OCI-LY7 (cell line): ENCODE results near the gene PTGDS. TPM values are rescaled to one million over a fixed set of nuclear protein-coding genes. Genes with fewer than 3 reads are reported as not detected.

Source experiments
- BruUV-seq: library from RNA; stranded (reverse); fragments of 400-500 nt; replicated peaks from 2 replicates; lab custom pipeline; 2021; lab: Mats Ljungman, UMichigan
- CTCF ChIA-PET: fragments of 300-600 bp; sonication (Branson Sonifier 250); formaldehyde crosslinking; loops from one replicate; lab custom pipeline; 2022; ENCODE audit warnings: antibody characterized with exemption; ENCODE audit not compliant: unreplicated experiment; lab: Charles Lee
- POLR2A ChIA-PET: fragments of 300-600 bp; sonication (Branson Sonifier 250); formaldehyde crosslinking; loops from one replicate; lab custom pipeline; 2022; ENCODE audit warnings: antibody characterized with exemption; lab: Charles Lee
- DNase-seq: peaks from one replicate; pipeline ENCODE4 v3.0.0-alpha.2; 2015; ENCODE audit warnings: low spot score
- H2AFZ ChIP-seq: fragments of 200-600 bp; sonication (generic), shearing (Covaris generic); 2 replicates; pipeline ENCODE4 v1.6.1; 2014; ENCODE audit warnings: mild to moderate bottlenecking, antibody characterized with exemption, low read length, moderate library complexity
- H3K27ac ChIP-seq: fragments of 200-600 bp; sonication (generic); 2 replicates; pipeline ENCODE4 v1.5.1; 2014; ENCODE audit warnings: mixed run types, low read depth, mild to moderate bottlenecking, moderate library complexity, low read length, inconsistent platforms; ENCODE audit not compliant: poor library complexity, severe bottlenecking
- H3K36me3 ChIP-seq: fragments of 200-600 bp; sonication (generic); 2 replicates; pipeline ENCODE4 v1.6.1; 2014; ENCODE audit warnings: mild to moderate bottlenecking, antibody characterized with exemption, low read length, moderate library complexity, mixed read lengths; ENCODE audit not compliant: insufficient read depth
- H3K4me1 ChIP-seq: fragments of 200-600 bp; sonication (generic); 2 replicates; pipeline ENCODE4 v1.5.1; 2014; ENCODE audit warnings: mild to moderate bottlenecking, low read length; ENCODE audit not compliant: insufficient read depth, poor library complexity, severe bottlenecking
- H3K4me2 ChIP-seq: fragments of 200-600 bp; sonication (generic); 2 replicates; pipeline ENCODE4 v1.6.1; 2014; ENCODE audit warnings: mild to moderate bottlenecking, low read length
- H3K4me3 ChIP-seq: fragments of 200-600 bp; sonication (generic); 2 replicates; pipeline ENCODE4 v1.5.1; 2014; ENCODE audit warnings: mild to moderate bottlenecking, low read depth, low read length; ENCODE audit not compliant: poor library complexity, severe bottlenecking
- H3K79me2 ChIP-seq: fragments of 200-600 bp; sonication (generic); 2 replicates; pipeline ENCODE4 v1.6.1; 2016; ENCODE audit warnings: low read depth, mild to moderate bottlenecking, low read length, moderate library complexity, mixed read lengths; ENCODE audit not compliant: insufficient read depth
- H3K9me2 ChIP-seq: fragments of 200-600 bp; sonication (generic); 2 replicates; pipeline ENCODE4 v1.6.1; 2016; ENCODE audit warnings: mild to moderate bottlenecking, low read length, mixed read lengths; ENCODE audit not compliant: insufficient read depth
- H3K9me3 ChIP-seq: fragments of 200-600 bp; sonication (generic); 2 replicates; pipeline ENCODE4 v1.6.1; 2014; ENCODE audit warnings: mild to moderate bottlenecking, mixed run types, low read length, mixed read lengths
- H4K20me1 ChIP-seq: fragments of 200-600 bp; sonication (generic); 2 replicates; pipeline ENCODE4 v1.6.1; 2014; ENCODE audit warnings: mild to moderate bottlenecking, antibody characterized with exemption, low read length, moderate library complexity, mixed read lengths; ENCODE audit not compliant: insufficient read depth
- EZH2phosphoT487 ChIP-seq: fragments of 200-600 bp; sonication (generic); IDR thresholded peaks from 2 replicates; pipeline ENCODE4 v1.6.1; 2018; ENCODE audit warnings: low read depth, borderline replicate concordance, mild to moderate bottlenecking, mixed run types, antibody characterized with exemption, low read length, moderate library complexity, mixed read lengths
- intact Hi-C: fragments of 100-400 bp; cut with micrococcal nuclease; formaldehyde crosslinking; loops from one replicate; pipeline ENCODE4 v1.10.0; 2022; ENCODE audit not compliant: unreplicated experiment
- total RNA-seq, 2 experiments: library from RNA; depleted of rRNA in 1 of 2; stranded (reverse); fragments of >200 nt in 1 of 2; shearing (Covaris generic) in 1 of 2; gene quantifications; 2 replicates each; pipeline ENCODE4 v1.2.3, GENCODE V29; 2014 to 2022
- TF ChIP-seq, protein P1 (sequence below): fragments of 200-600 bp; sonication (generic); conservative IDR thresholded peaks from 2 replicates; pipeline ENCODE4 v1.5.1; 2014; ENCODE audit warnings: mild to moderate bottlenecking, antibody characterized with exemption, low read length, moderate library complexity, mixed read lengths

The PTGDS gene
- total RNA-seq, 2 experiments from 2014 or later = not detected

DNA sequence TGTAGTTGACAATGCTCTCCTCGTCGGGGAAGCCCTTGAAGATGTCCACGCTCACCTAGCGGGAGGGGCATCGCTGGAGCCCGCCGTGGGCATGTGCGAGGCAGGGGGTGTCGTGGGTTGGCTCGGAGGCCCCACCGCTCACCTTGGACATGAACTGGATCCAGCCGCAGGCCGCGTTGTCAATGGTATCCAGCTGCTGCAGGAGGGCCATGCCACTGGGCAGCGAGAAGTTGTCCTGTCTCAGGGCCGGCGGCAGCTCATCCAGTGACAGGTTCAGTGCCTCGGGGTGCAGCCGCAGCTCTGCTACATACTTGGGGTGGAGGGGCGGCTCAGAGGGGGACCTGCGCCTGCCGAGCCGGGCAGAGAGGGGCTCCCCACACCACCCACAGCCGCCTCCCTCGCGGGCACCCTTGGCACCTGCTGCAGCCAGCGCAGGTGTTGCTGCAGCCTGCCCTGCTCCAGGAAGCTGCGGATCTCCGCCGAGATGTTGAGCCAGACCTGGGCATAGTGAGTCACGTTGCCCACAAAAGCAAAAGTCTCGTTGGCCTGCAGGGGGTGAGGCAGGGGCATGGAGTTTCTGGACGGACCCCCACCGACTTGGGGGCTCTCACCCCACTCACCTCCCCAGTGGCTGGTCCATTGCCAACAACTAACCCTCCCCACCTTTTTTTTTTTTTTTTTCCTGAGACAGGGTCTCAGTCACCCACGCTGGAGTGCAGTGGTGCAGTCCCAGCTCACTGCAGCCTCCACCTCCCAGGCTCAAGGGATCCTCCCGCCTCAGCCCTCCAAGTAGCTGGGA lies 41.7 kb downstream of the PTGDS start:
- H3K4me1 ChIP-seq = peaks cover 10% of the 10 kb centered on the region
- ChIA-PET CTCF (no interaction called here), POLR2A (interaction anchor here (0.6 kb wide), 2 partner anchors 26 to 352 kb away, joined by 3 to 4 read pairs; no protein-coding TSS in a partner anchor)
- H4K20me1 ChIP-seq = no peaks in the 10 kb centered on the region
- H3K79me2 ChIP-seq = no peaks in the 10 kb centered on the region
- no TSS peak for BruUV-seq
- H3K9me3 ChIP-seq = no peaks in the 10 kb centered on the region
- no peaks in the 10 kb centered on the region for H3K9me2 ChIP-seq
- TF ChIP-seq EZH2phosphoT487 = no peak
- TF ChIP-seq, protein P1, sequence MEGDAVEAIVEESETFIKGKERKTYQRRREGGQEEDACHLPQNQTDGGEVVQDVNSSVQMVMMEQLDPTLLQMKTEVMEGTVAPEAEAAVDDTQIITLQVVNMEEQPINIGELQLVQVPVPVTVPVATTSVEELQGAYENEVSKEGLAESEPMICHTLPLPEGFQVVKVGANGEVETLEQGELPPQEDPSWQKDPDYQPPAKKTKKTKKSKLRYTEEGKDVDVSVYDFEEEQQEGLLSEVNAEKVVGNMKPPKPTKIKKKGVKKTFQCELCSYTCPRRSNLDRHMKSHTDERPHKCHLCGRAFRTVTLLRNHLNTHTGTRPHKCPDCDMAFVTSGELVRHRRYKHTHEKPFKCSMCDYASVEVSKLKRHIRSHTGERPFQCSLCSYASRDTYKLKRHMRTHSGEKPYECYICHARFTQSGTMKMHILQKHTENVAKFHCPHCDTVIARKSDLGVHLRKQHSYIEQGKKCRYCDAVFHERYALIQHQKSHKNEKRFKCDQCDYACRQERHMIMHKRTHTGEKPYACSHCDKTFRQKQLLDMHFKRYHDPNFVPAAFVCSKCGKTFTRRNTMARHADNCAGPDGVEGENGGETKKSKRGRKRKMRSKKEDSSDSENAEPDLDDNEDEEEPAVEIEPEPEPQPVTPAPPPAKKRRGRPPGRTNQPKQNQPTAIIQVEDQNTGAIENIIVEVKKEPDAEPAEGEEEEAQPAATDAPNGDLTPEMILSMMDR = no peak
- H3K4me3 ChIP-seq = no peak overlapping the region
- H3K4me2 ChIP-seq = no peak overlapping the region
- H3K36me3 ChIP-seq = no peaks in the 10 kb centered on the region
- H2AFZ ChIP-seq = no peak overlapping the region
- no peak for DNase-seq
- intact Hi-C loops = no loop called here
- no peak overlapping the region for H3K27ac ChIP-seq

GRCh38 chr9:137019891-137020683 lies 42.8 kb downstream of the PTGDS start:
- H3K79me2 ChIP-seq = no peaks in the 10 kb centered on the region
- no peak overlapping the region for H2AFZ ChIP-seq
- BruUV-seq = no TSS peak
- no peak overlapping the region for H3K4me2 ChIP-seq
- H3K4me1 ChIP-seq = peaks cover 14% of the 10 kb centered on the region
- CTCF ChIA-PET = no interaction called here
- no peak overlapping the region for H3K4me3 ChIP-seq
- H3K36me3 ChIP-seq = no peaks in the 10 kb centered on the region
- no peaks in the 10 kb centered on the region for H3K9me2 ChIP-seq
- no peaks in the 10 kb centered on the region for H4K20me1 ChIP-seq
- intact Hi-C loops = no loop called here
- H3K9me3 ChIP-seq = no peaks in the 10 kb centered on the region
- POLR2A ChIA-PET = interaction anchor here (0.6 kb wide), 2 partner anchors 131 to 351 kb away, joined by 3 to 4 read pairs; no protein-coding TSS in a partner anchor
- H3K27ac ChIP-seq = no peak overlapping the region
- TF ChIP-seq, protein P1 = no peak
- TF ChIP-seq EZH2phosphoT487 = no peak
- DNase-seq = no peak
